Ascending aorta (tissue), 2 donors: ENCODE measurements around the gene ADRA2C. TPM values are rescaled to one million over a fixed set of nuclear protein-coding genes. Genes with fewer than 3 reads are reported as not detected.

Source experiments
- DNase-seq, 2 donors: peaks; one replicate each; pipeline ENCODE4 v3.0.0-alpha.2; 2019; ENCODE audit warnings: low spot score in 2 of 2
- H3K27ac ChIP-seq, 2 donors: fragments of 200-600 bp; sonication (generic); one replicate each; pipeline ENCODE4 v1.5.1; 2016 to 2017; ENCODE audit warnings: mild to moderate bottlenecking in 1 of 2
- H3K27me3 ChIP-seq: fragments of 200-600 bp; sonication (generic); one replicate; pipeline ENCODE4 v1.5.1; 2017
- H3K36me3 ChIP-seq, 2 donors: fragments of 200-600 bp; sonication (generic); one replicate each; pipeline ENCODE4 v1.5.1; 2016
- H3K4me1 ChIP-seq, 2 donors: fragments of 200-600 bp; sonication (generic); one replicate each; pipeline ENCODE4 v1.5.1; 2016 to 2017; ENCODE audit warnings: mild to moderate bottlenecking in 1 of 2
- H3K4me3 ChIP-seq, 2 donors: fragments of 200-600 bp; sonication (generic); one replicate each; pipeline ENCODE4 v1.5.1; 2016 to 2017; ENCODE audit warnings: mild to moderate bottlenecking in 1 of 2
- H3K9me3 ChIP-seq, 2 donors: fragments of 200-600 bp; sonication (generic); one replicate each; pipeline ENCODE4 v1.5.1; 2016
- CTCF ChIP-seq, 3 experiments: fragments of 200-600 bp in 2 of 3; fragments of 450-650 bp in 1 of 3; sonication (generic) in 2 of 3; IDR thresholded peaks; one replicate each; pipeline ENCODE4 v1.5.1; 2016 to 2019; ENCODE audit warnings: antibody characterized with exemption in 3 of 3, mild to moderate bottlenecking in 1 of 3, moderate library complexity in 1 of 3
- intact Hi-C: fragments of 100-400 bp; cut with DNase I; formaldehyde crosslinking; loops from one replicate; pipeline ENCODE4 v1.15.1; 2023
- total RNA-seq: library from RNA; depleted of rRNA; stranded (reverse); fragments of >200 nt; gene quantifications from one replicate; pipeline ENCODE4 v1.1.0, GENCODE V29; 2016

ADRA2C gene
- total RNA-seq, 1 donor from 2014 or later: 46.1 TPM

GRCh38 chr4:3793545-3793944, 27.4 kb downstream of the ADRA2C start:
- H3K9me3 ChIP-seq: peaks cover 8 to 14% of the 10 kb centered on the region in 2 donors
- H3K27ac ChIP-seq: no peak overlapping the region
- H3K27me3 ChIP-seq: no peaks in the 10 kb centered on the region
- no peak for DNase-seq
- no peak for TF ChIP-seq CTCF (IDR thresholded peaks at IDR 0.05)
- H3K36me3 ChIP-seq: no peaks in the 10 kb centered on the region
- intact Hi-C loops: no loop called here
- no peak overlapping the region for H3K4me3 ChIP-seq
- H3K4me1 ChIP-seq: no peaks in the 10 kb centered on the region

GRCh38 chr4:3796960-3797359, 30.8 kb downstream of the ADRA2C start:
- Histone ChIP-seq H3K36me3 (no peaks in the 10 kb centered on the region), H3K4me1 (no peaks in the 10 kb centered on the region), H3K27ac (no peak overlapping the region), H3K27me3 (no peaks in the 10 kb centered on the region), H3K4me3 (no peak overlapping the region), H3K9me3 (peaks cover 8 to 14% of the 10 kb centered on the region in 2 donors)
- no peak for TF ChIP-seq CTCF (IDR thresholded peaks at IDR 0.05)
- intact Hi-C loops: no loop called here
- no peak for DNase-seq

GRCh38 chr4:3797831-3798790, 31.9 kb downstream of the ADRA2C start:
- no peak overlapping the region for H3K27ac ChIP-seq
- H3K4me3 ChIP-seq: no peak overlapping the region
- peaks cover 8 to 14% of the 10 kb centered on the region in 2 donors for H3K9me3 ChIP-seq
- intact Hi-C loops: no loop called here
- no peak for TF ChIP-seq CTCF (IDR thresholded peaks at IDR 0.05)
- no peaks in the 10 kb centered on the region for H3K36me3 ChIP-seq
- DNase-seq: no peak
- H3K4me1 ChIP-seq: no peaks in the 10 kb centered on the region
- no peaks in the 10 kb centered on the region for H3K27me3 ChIP-seq

- H3K27me3 ChIP-seq: no peaks in the 10 kb centered on the region
Observed at GRCh38 chr4:3799496-3799895, 33.3 kb downstream of the ADRA2C start.

GRCh38 chr4:3800351-3800750, 34.2 kb downstream of the ADRA2C start:
- Histone ChIP-seq H3K27me3 (no peaks in the 10 kb centered on the region), H3K9me3 (peaks cover 6 to 8% of the 10 kb centered on the region in 2 donors), H3K27ac (no peak overlapping the region), H3K4me1 (no peaks in the 10 kb centered on the region), H3K4me3 (no peak overlapping the region), H3K36me3 (no peaks in the 10 kb centered on the region)
- intact Hi-C loops: no loop called here
- DNase-seq: no peak
- TF ChIP-seq CTCF (IDR thresholded peaks at IDR 0.05): no peak

More at GRCh38 chr4:3799496-3799895, 33.3 kb downstream of the ADRA2C start:
- Histone ChIP-seq H3K36me3 (no peaks in the 10 kb centered on the region), H3K4me1 (no peaks in the 10 kb centered on the region), H3K4me3 (no peak overlapping the region), H3K9me3 (peaks cover 8 to 14% of the 10 kb centered on the region in 2 donors), H3K27ac (no peak overlapping the region)
- DNase-seq: no peak
- no peak for TF ChIP-seq CTCF (IDR thresholded peaks at IDR 0.05)
- intact Hi-C loops: no loop called here
